ENCODE data around the gene CCDC167.

The CCDC167 gene

DNA sequence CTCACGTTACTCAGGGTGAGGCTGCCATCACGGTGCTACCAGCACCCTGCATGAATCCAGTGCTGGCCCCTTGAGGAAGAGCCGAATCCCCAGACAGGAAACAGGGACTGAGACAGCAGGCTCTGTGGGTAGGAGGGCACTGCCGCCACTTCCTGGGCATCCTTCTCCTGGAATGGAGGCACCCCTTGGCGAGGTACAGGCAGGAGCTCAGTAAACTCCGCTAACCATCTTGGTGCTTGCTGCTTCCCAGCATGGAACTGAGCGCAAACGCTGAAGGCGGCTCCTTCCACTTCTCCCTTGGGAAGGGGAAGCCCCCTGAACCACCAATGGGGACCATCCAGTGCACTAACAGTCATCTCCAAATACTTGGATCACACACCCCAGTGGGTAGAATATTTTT is 13.5 kb upstream of the CCDC167 start:
- no peak overlapping the region for H3K4me3 ChIP-seq (replicated peaks in 1 of 2; ENCODE audit: low read depth in 2 of 2, low read length in 2 of 2)
- TF ChIP-seq, protein P1, sequence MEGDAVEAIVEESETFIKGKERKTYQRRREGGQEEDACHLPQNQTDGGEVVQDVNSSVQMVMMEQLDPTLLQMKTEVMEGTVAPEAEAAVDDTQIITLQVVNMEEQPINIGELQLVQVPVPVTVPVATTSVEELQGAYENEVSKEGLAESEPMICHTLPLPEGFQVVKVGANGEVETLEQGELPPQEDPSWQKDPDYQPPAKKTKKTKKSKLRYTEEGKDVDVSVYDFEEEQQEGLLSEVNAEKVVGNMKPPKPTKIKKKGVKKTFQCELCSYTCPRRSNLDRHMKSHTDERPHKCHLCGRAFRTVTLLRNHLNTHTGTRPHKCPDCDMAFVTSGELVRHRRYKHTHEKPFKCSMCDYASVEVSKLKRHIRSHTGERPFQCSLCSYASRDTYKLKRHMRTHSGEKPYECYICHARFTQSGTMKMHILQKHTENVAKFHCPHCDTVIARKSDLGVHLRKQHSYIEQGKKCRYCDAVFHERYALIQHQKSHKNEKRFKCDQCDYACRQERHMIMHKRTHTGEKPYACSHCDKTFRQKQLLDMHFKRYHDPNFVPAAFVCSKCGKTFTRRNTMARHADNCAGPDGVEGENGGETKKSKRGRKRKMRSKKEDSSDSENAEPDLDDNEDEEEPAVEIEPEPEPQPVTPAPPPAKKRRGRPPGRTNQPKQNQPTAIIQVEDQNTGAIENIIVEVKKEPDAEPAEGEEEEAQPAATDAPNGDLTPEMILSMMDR (IDR thresholded peaks at IDR 0.05; ENCODE audit: low read depth, low read length) = no peak
- DNase-seq (ENCODE audit: low read depth in 2 of 2) = no peak

DNA sequence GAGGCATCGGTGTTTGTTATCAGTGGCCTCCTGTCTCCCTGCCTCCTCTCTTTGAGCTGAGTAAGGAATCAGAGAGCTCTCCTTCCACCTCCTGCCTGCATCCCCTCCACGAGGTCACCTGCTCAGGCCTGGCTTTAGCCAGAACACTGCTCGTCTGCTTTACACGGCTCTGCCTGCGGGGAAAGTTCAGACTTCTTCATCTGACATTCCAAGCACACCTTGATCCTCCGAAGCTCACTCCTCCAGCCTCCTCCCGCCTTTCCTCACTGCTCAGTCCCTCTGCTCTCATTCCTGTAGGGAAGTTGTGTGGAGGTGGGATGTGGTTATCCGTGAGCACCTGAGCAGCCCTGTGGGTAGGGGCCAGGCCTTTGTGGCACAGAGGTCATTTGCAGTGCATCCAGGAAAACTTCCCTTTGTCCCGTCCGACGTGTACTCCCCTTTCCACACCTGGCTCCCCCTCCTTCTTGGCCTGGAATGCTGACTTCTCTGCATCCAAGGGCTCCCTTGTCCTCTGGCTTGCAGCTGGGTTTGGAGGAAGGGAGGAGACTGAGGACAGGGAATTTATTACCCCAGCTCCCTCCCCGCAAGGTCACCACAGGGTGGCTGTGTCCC is 12.8 kb upstream of the CCDC167 start:
- H3K4me3 ChIP-seq (replicated peaks in 1 of 2; ENCODE audit: low read depth in 2 of 2, low read length in 2 of 2) = no peak overlapping the region
- DNase-seq (ENCODE audit: low read depth in 2 of 2) = no peak

DNA sequence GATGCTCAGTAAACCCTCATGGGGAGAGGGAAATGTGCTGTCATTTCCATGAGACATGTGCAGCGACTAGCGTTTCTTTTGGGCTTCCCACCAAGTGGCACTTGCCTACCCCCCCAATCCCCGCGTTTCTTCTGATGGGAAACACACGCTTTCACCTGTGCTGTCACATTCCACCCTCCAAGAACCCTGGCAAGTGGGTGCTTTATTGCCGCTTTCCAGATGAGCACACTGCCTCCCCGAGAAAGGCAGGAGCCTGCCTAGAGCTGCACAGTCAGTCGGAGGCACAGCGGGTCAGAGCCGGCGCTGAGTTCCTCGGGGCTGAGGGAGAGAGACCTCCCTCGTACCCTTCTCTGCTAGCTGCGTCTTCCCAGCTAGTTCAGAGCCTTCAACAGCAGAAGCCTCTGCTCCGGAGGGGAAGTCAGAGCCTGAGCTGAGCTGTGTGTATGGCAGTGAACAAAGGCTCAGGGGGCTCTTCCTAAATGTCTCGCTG is 12.3 kb upstream of the CCDC167 start:
- TF ChIP-seq, protein P1 (IDR thresholded peaks at IDR 0.05; ENCODE audit: low read depth, low read length) = no peak
- no peak for DNase-seq (ENCODE audit: low read depth in 2 of 2)
- no peak overlapping the region for H3K4me3 ChIP-seq (replicated peaks in 1 of 2; ENCODE audit: low read depth in 2 of 2, low read length in 2 of 2)

More for the DNA sequence above, 12.8 kb upstream of the CCDC167 start:
- TF ChIP-seq, protein P1 (IDR thresholded peaks at IDR 0.05; ENCODE audit: low read depth, low read length) = no peak

DNA sequence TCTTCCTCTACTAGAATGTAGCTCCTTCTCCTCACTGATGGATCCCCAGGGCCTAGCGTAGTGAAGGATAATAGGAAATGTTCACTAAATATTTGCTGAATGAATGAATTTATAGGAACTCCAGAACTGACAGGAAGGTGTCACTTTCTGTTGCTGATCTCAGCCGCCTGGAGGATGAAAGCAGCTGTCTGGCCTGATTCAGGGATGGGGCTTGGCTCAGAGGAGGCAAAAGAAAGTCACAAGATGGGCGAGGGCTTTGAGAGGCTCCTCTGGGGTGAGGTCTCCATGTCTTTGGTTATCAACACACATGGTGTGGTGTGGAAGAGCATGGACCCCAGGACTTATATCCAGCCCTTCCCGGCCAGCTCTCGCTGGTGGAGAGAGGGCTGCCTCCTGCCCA is 11.5 kb upstream of the CCDC167 start:
- no peak overlapping the region for H3K4me3 ChIP-seq (replicated peaks in 1 of 2; ENCODE audit: low read depth in 2 of 2, low read length in 2 of 2)
- DNase-seq (ENCODE audit: low read depth in 2 of 2) = no peak
- TF ChIP-seq, protein P1 (IDR thresholded peaks at IDR 0.05; ENCODE audit: low read depth, low read length) = no peak

DNA sequence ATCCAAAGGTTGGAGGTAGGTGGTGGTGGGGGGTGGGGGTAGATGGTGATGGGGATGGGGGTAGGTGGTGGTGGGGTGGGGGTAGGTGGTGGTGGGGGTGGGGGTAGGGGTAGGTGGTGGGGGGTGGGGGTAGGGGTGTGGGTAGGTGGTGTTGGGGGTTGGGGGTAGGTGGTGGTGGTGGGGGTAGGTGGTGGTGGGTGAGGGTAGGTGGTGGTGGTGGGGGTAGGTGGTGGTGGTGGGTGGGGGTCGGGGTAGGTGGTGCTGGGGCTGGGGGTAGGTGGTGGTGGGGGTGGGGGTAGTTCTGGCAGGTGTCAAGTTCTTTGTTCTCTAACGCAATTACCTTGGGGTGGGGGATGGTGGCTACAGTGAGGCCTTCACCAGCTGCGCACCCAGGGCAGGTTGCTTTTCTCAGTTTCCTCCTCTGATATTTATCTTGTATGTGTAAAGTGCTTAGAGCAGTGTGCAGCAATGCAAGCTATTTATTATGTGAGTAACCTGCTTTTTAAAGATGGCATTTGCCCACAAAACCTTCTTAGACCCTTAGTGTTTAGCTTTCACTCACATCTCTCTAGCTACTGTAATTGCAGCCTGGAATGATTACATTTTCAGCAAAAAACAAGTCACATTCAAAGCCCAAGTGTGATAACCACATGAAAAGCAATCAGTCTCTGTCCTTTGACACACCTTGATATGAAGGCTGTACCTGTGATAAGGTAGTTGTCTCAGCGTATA is 8.2 kb upstream of the CCDC167 start:
- TF ChIP-seq, protein P1 (IDR thresholded peaks at IDR 0.05; ENCODE audit: low read depth, low read length) = no peak
- H3K4me3 ChIP-seq (replicated peaks in 1 of 2; ENCODE audit: low read depth in 2 of 2, low read length in 2 of 2) = no peak overlapping the region
- no peak for DNase-seq (ENCODE audit: low read depth in 2 of 2)

DNA sequence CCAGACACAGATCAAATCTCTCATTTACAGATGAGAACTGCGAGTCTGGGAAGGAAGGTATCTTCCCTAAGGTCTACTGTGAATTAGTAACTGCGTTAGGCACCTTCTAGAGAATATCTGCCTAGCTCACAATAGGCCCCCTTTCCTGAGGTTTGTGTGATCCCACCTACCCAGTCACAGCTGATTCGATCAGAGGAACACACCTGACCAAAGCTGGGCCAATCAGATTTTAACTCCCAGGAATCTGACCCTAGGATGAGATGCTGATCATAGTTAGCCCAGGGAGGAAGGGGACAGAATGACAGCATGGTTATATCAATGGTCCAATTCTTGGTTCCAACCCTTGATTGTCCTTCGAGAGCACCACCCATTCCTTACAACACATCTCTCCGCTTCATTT is 7.4 kb upstream of the CCDC167 start:
- no peak for DNase-seq (ENCODE audit: low read depth in 2 of 2)
- no peak overlapping the region for H3K4me3 ChIP-seq (replicated peaks in 1 of 2; ENCODE audit: low read depth in 2 of 2, low read length in 2 of 2)

More for the DNA sequence above, 7.4 kb upstream of the CCDC167 start:
- TF ChIP-seq, protein P1 (IDR thresholded peaks at IDR 0.05; ENCODE audit: low read depth, low read length) = no peak

Data from cardiac fibroblast (primary cell).